PFSK-1 (cell line): ENCODE results near the gene PHF2.

Experiments used
- FOXP2 ChIP-seq: optimal IDR thresholded peaks from 2 replicates; pipeline ENCODE3; 2011; ENCODE audit warnings: borderline replicate concordance, control low read depth, inconsistent platforms; ENCODE audit not compliant: insufficient read depth; ENCODE audit errors: extremely low read length, extremely low read depth
- POLR2AphosphoS5 ChIP-seq: IDR thresholded peaks from 2 replicates; pipeline ENCODE4 v1.6.1; 2012; ENCODE audit warnings: low read depth, mild to moderate bottlenecking, control low read depth, low read length, moderate library complexity
- REST ChIP-seq, 2 experiments: IDR thresholded peaks; 2 replicates each; pipeline versions ENCODE4 v1.6.1 to v1.8.0; 2011 to 2012; ENCODE audit warnings: low read depth in 2 of 2, low read length in 2 of 2, control low read depth in 1 of 2, inconsistent platforms in 1 of 2, mild to moderate bottlenecking in 1 of 2, moderate library complexity in 1 of 2; ENCODE audit not compliant: insufficient read depth in 1 of 2
- SIN3A ChIP-seq: IDR thresholded peaks from 2 replicates; pipeline ENCODE4 v1.6.1; 2012; ENCODE audit warnings: mild to moderate bottlenecking, low read length, moderate library complexity, borderline replicate concordance; ENCODE audit not compliant: insufficient read depth
- TAF1 ChIP-seq: IDR thresholded peaks from 2 replicates; pipeline ENCODE4 v1.6.1; 2012; ENCODE audit warnings: low read length, control low read depth, borderline replicate concordance; ENCODE audit not compliant: insufficient read depth

Gene PHF2

GRCh38 chr9:93674580-93675335, 98.4 kb downstream of the PHF2 start:
- TF ChIP-seq REST (IDR thresholded peaks at IDR 0.05; ENCODE audit: insufficient read depth in 1 of 2, low read depth in 2 of 2, low read length in 2 of 2): no peak
- no peak for TF ChIP-seq TAF1
- TF ChIP-seq POLR2AphosphoS5: no peak

- TF ChIP-seq TAF1: no peak
- no peak for TF ChIP-seq POLR2AphosphoS5
- no peak for TF ChIP-seq SIN3A
- no peak for TF ChIP-seq REST (IDR thresholded peaks at IDR 0.05; ENCODE audit: insufficient read depth in 1 of 2, low read depth in 2 of 2, low read length in 2 of 2)
- TF ChIP-seq FOXP2: no peak
These were observed 99.2 kb downstream of the PHF2 start for GRCh38 chr9:93675336-93676150.

GRCh38 chr9:93676310-93677047, 100.1 kb downstream of the PHF2 start:
- TF ChIP-seq FOXP2 (no peak), TAF1 (no peak), REST (IDR thresholded peaks at IDR 0.05; ENCODE audit: insufficient read depth in 1 of 2, low read depth in 2 of 2, low read length in 2 of 2) (no peak), POLR2AphosphoS5 (no peak), SIN3A (no peak)

- no peak for TF ChIP-seq POLR2AphosphoS5
These were observed 100.7 kb downstream of the PHF2 start for GRCh38 chr9:93677048-93677571.

- TF ChIP-seq FOXP2: no peak
- TF ChIP-seq TAF1: no peak
- TF ChIP-seq POLR2AphosphoS5: no peak
- no peak for TF ChIP-seq SIN3A
- no peak for TF ChIP-seq REST (IDR thresholded peaks at IDR 0.05; ENCODE audit: insufficient read depth in 1 of 2, low read depth in 2 of 2, low read length in 2 of 2)
These were observed 101.3 kb downstream of the PHF2 start for GRCh38 chr9:93677641-93678136.
